GM23338 (cell line): ENCODE data around the gene RAB31. TPM values are rescaled to one million over a fixed set of nuclear protein-coding genes. Genes with fewer than 3 reads are reported as not detected.

Experiments used
- CREB1 ChIP-seq: fragments of 250-450 bp; sonication (Bioruptor Pico); IDR thresholded peaks from 2 replicates; pipeline ENCODE4 v1.5.0; 2020; ENCODE audit warnings: low read depth, mild to moderate bottlenecking, moderate library complexity
- CTCF ChIP-seq, 2 experiments: fragments of 200-600 bp in 1 of 2; sonication (generic) in 1 of 2; conservative IDR thresholded peaks; 2 replicates each; pipeline versions ENCODE4 v1.5.1 to v1.6.1; 2016 to 2017; ENCODE audit warnings: antibody characterized with exemption in 2 of 2, low read depth in 2 of 2, mild to moderate bottlenecking in 2 of 2, moderate library complexity in 1 of 2
- ETS1 ChIP-seq: IDR thresholded peaks from 2 replicates; pipeline ENCODE4 v1.6.1; 2016; ENCODE audit warnings: antibody characterized with exemption
- EZH2 ChIP-seq: fragments of 200-600 bp; sonication (generic); IDR thresholded peaks from one replicate; pipeline ENCODE4 v1.8.0; 2017; ENCODE audit warnings: antibody characterized with exemption, mild to moderate bottlenecking, low read depth; ENCODE audit not compliant: unreplicated experiment
- EZH2phosphoT487 ChIP-seq: fragments of 200-600 bp; sonication (generic); IDR thresholded peaks from one replicate; pipeline ENCODE4 v1.8.1; 2018; ENCODE audit warnings: antibody characterized with exemption; ENCODE audit not compliant: unreplicated experiment
- JUNB ChIP-seq: IDR thresholded peaks from one replicate; pipeline ENCODE4 v1.6.1; 2016; ENCODE audit warnings: antibody characterized with exemption; ENCODE audit not compliant: unreplicated experiment
- NANOG ChIP-seq: IDR thresholded peaks from 2 replicates; pipeline ENCODE4 v1.6.1; 2016; ENCODE audit warnings: antibody characterized with exemption, borderline replicate concordance
- STAT1 ChIP-seq: IDR thresholded peaks from one replicate; pipeline ENCODE4 v1.6.1; 2016; ENCODE audit warnings: antibody characterized with exemption; ENCODE audit not compliant: unreplicated experiment
- ZNF114 ChIP-seq: fragments of 250-450 bp; sonication (Bioruptor Pico); IDR thresholded peaks from 2 replicates; pipeline ENCODE4 v1.5.0; 2020; ENCODE audit warnings: mild to moderate bottlenecking, moderate library complexity
- ZNF331 ChIP-seq: fragments of 250-450 bp; sonication (Bioruptor Pico); IDR thresholded peaks from 2 replicates; pipeline ENCODE4 v1.5.0; 2020; ENCODE audit warnings: low read depth, mild to moderate bottlenecking, moderate library complexity
- ZNF462 ChIP-seq: fragments of 250-450 bp; sonication (Bioruptor Pico); IDR thresholded peaks from 2 replicates; pipeline ENCODE4 v1.5.0; 2020; ENCODE audit warnings: mild to moderate bottlenecking, moderate library complexity
- polyA plus RNA-seq: library from polyadenylated mRNA; unstranded; fragments of >200 nt; fragmentation: Nextera tagmentation; extraction: Ambion mirVana; gene quantifications from 2 replicates; pipeline ENCODE4 v1.2.1, GENCODE V29; 2016
- total RNA-seq: library from RNA; depleted of rRNA; stranded (reverse); fragments of >200 nt; shearing (Covaris generic); gene quantifications from 2 replicates; pipeline ENCODE4 v1.2.3, GENCODE V29; 2014

The RAB31 gene
- total and polyA plus RNA-seq, 2 experiments from 2014 or later, result 33.8 to 46.1 TPM

- TF ChIP-seq ZNF462 (CRISPR knock-in tag) (no peak), NANOG (no peak), ZNF331 (no peak), EZH2 (no peak), EZH2phosphoT487 (no peak), JUNB (no peak), ETS1 (no peak), STAT1 (no peak), CREB1 (CRISPR knock-in tag) (no peak), CTCF (conservative IDR thresholded peaks at IDR 0.05; ENCODE audit: low read depth in 2 of 2) (no peak), ZNF114 (CRISPR knock-in tag) (no peak)
Observed at GRCh38 chr18:9786631-9787030, 78.5 kb downstream of the RAB31 start (continued).
